ENCODE data around the gene PROZ.

The PROZ gene

DNA sequence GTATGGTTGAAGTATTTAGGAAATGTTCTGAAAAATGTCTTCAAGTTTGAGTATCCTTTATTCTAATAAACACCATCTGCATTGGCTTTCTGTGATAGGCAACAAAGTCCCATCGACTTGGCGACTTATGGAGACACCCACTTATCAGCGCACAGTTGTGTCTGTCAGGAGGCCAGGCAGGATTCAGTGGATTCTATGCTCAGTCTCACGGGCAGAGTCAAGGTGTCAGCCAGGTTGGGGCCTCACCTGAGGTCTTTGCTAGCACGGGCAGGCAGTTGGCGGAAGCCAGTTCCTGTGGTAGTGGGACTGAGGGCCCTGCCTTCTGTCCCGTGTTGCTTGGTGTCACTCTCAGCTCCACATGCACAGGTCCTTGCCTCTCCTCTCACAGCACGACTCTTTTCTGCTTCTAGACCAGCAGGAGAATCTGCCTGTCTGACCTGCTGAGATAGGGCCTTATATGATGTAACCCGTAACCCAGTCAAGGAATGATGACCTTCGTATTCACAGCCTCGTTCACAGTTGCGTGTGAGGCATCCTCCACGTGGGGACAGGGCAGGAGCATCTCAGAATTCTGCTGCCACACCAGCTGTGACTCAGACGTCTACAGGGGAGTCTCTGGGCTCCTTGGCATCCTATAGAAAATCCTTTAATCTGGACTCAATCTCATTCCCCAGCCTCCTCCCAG is 61.0 kb downstream of the PROZ start:
- TF ChIP-seq, protein P1, sequence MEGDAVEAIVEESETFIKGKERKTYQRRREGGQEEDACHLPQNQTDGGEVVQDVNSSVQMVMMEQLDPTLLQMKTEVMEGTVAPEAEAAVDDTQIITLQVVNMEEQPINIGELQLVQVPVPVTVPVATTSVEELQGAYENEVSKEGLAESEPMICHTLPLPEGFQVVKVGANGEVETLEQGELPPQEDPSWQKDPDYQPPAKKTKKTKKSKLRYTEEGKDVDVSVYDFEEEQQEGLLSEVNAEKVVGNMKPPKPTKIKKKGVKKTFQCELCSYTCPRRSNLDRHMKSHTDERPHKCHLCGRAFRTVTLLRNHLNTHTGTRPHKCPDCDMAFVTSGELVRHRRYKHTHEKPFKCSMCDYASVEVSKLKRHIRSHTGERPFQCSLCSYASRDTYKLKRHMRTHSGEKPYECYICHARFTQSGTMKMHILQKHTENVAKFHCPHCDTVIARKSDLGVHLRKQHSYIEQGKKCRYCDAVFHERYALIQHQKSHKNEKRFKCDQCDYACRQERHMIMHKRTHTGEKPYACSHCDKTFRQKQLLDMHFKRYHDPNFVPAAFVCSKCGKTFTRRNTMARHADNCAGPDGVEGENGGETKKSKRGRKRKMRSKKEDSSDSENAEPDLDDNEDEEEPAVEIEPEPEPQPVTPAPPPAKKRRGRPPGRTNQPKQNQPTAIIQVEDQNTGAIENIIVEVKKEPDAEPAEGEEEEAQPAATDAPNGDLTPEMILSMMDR (conservative IDR thresholded peaks at IDR 0.05; ENCODE audit: low read length) = no peak
- H3K4me3 ChIP-seq (ENCODE audit: low read length) = no peak overlapping the region
- DNase-seq (ENCODE audit: low read depth) = no peak

DNA sequence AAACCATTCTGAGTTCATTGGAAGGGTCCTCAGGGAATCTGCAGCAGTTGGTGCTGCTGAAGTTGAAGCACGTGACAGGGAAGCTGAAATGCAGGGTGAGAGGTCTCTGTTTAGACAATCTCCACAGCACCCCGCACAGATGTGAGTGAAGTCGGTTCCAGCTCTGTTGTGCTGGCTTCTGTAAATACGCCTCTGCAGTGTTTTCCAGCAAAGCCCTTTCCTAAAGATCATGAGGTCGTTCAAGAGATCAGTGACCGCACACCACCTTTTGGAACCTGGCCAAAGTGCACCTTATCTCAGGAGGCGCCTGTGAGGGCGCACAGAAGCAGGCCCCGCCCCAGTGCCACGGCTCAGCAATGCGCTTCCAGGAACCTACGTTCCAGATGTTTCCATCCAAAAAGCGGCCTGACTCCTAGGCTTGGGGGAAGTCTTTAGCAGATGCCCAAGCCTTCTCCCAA is 61.7 kb downstream of the PROZ start:
- no peak overlapping the region for H3K4me3 ChIP-seq (ENCODE audit: low read length)
- no peak for DNase-seq (ENCODE audit: low read depth)
- TF ChIP-seq, protein P1 (conservative IDR thresholded peaks at IDR 0.05; ENCODE audit: low read length) = no peak

DNA sequence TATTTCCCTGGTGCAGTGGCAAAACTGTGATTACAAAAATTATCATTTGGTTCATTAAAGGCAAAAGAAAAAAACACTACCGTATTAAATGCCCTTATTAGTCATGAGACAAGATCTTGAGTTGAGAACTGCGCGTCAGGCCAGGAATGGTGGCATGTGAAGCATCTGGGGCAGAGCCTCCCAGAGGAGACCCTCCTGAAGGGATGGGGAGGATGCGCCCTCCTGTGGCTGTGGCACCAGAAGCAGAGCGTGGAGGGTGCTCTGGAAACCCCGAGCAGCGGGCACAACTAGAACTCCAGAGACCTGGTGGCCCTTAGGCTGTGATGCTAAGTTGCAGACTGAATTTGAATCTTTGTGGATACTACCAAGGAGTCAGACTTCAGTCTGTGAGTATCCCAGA is 62.4 kb downstream of the PROZ start:
- TF ChIP-seq, protein P1 (conservative IDR thresholded peaks at IDR 0.05; ENCODE audit: low read length) = peak; percentile 49
- no peak overlapping the region for H3K4me3 ChIP-seq (ENCODE audit: low read length)
- peak; percentile 44 for DNase-seq (ENCODE audit: low read depth)

Data from AG10803 (cell line).